ENCODE data around the gene TP53TG3E. TPM values are rescaled to one million over a fixed set of nuclear protein-coding genes. Genes with fewer than 3 reads are reported as not detected.
"Not testable (repeated sequence)": the region's sequence is repeated elsewhere in the genome, so short reads cannot be mapped to it uniquely, and the experiment has no call there.

Gene TP53TG3E
- total RNA-seq (not detected), polyA plus RNA-seq (ENCODE audit: insufficient read depth, low read depth, low replicate concordance) (not detected)
- long read RNA-seq, donor 1 = 0 reads
- long read RNA-seq, donor 2 = 0 reads

GRCh38 chr16:33304006-33304405 lies at the start of gene TP53TG3E:
TP53TG3E (plus strand) TSS chr16:33304306; CDS start chr16:33304374, 68 bp downstream.
- H3K27ac ChIP-seq; H3K27me3 ChIP-seq; H3K9me3 ChIP-seq; H3K4me3 ChIP-seq; H3K36me3 ChIP-seq (ENCODE audit: low read depth, missing control alignments); intact Hi-C loops (cut with DNase I; ENCODE audit: low total_unique reads); DNase-seq; H3K4me1 ChIP-seq: not testable (repeated sequence)
- WGBS, 2 donors = no CpG with 5 or more reads among the region's 25 CpGs

GRCh38 chr16:33336226-33337012 lies 32.3 kb downstream of the TP53TG3E start:
- DNase-seq = peak; percentile 61
- intact Hi-C loops (cut with DNase I; ENCODE audit: low total_unique reads) = not testable (repeated sequence)
- WGBS, 2 donors = 47 to 64% methylated on average over 3 to 4 of the region's 4 CpGs

GRCh38 chr16:33337627-33338542 lies 33.8 kb downstream of the TP53TG3E start:
- peak overlapping the region in 1 of 2 donors; percentile 65 for H3K27ac ChIP-seq
- H3K36me3 ChIP-seq (ENCODE audit: low read depth, missing control alignments); H3K4me3 ChIP-seq; H3K4me1 ChIP-seq; intact Hi-C loops (cut with DNase I; ENCODE audit: low total_unique reads); H3K9me3 ChIP-seq; H3K27me3 ChIP-seq: not testable (repeated sequence)
- WGBS, 2 donors = 66 to 67% methylated on average over 4 to 5 of the region's 5 CpGs
- DNase-seq = peak; percentile 53

More at GRCh38 chr16:33336226-33337012, 32.3 kb downstream of the TP53TG3E start:
- H3K27me3 ChIP-seq; H3K36me3 ChIP-seq (ENCODE audit: low read depth, missing control alignments); H3K4me1 ChIP-seq; H3K9me3 ChIP-seq; H3K4me3 ChIP-seq; H3K27ac ChIP-seq: not testable (repeated sequence)

GRCh38 chr16:33338543-33338951 lies 34.4 kb downstream of the TP53TG3E start:
- DNase-seq = peak; percentile 20
- H3K4me1 ChIP-seq; H3K9me3 ChIP-seq; H3K27ac ChIP-seq; H3K4me3 ChIP-seq; intact Hi-C loops (cut with DNase I; ENCODE audit: low total_unique reads); H3K27me3 ChIP-seq; H3K36me3 ChIP-seq (ENCODE audit: low read depth, missing control alignments): not testable (repeated sequence)
- 68 to 75% methylated on average over 2 of the region's 2 CpGs for WGBS, 2 donors

- H3K4me3 ChIP-seq; H3K27ac ChIP-seq; H3K27me3 ChIP-seq; intact Hi-C loops (cut with DNase I; ENCODE audit: low total_unique reads); H3K4me1 ChIP-seq; H3K9me3 ChIP-seq; H3K36me3 ChIP-seq (ENCODE audit: low read depth, missing control alignments): not testable (repeated sequence)
- WGBS, 2 donors = 83 to 84% methylated on average over 3 of the region's 4 CpGs
- DNase-seq = peak; percentile 42
Measured at GRCh38 chr16:33339093-33340061, 35.3 kb downstream of the TP53TG3E start.

Small RNA genes within 50 kb of the gene (small RNA-seq; reads per million reads assigned to genes)
- gene AC141257.3 = 0 reads per million in 2 donors

Other genes with a start within 250 kb of the TP53TG3E start
- gene TP53TG3C, start 110.1 kb upstream of the TP53TG3E start, total RNA-seq = 10 to 100 TPM in 1 of 2 donors, under 1 TPM in 1; 0.56 to 11.7 TPM
- 4.3 TPM for gene TP53TG3C, start 110.1 kb upstream of the TP53TG3E start, polyA plus RNA-seq (ENCODE audit: insufficient read depth, low read depth, low replicate concordance)
- gene TP53TG3B, start 56.5 kb downstream of the TP53TG3E start, total RNA-seq = 1 to 10 TPM; 1.9 to 5.9 TPM
- gene TP53TG3B, start 56.5 kb downstream of the TP53TG3E start, polyA plus RNA-seq (ENCODE audit: insufficient read depth, low read depth, low replicate concordance) = 24.1 TPM
- 1 to 10 TPM; 2.0 to 3.7 TPM for gene TP53TG3F, start 155.3 kb downstream of the TP53TG3E start, total RNA-seq
- gene TP53TG3F, start 155.3 kb downstream of the TP53TG3E start, polyA plus RNA-seq (ENCODE audit: insufficient read depth, low read depth, low replicate concordance) = 0.96 TPM

All from testis (tissue), 5 donors.